HG02885 (cell line): ENCODE results near the gene SLC2A5.
"Not testable (repeated sequence)": the region's sequence is repeated elsewhere in the genome, so short reads cannot be mapped to it uniquely, and the experiment has no call there.

Experiments used
- ATAC-seq: cut with Tn5 transposase; IDR thresholded peaks from one replicate; pipeline ENCODE4 v1.9.1; 2021; ENCODE audit warnings: mild to moderate bottlenecking; ENCODE audit not compliant: unreplicated experiment, poor library complexity

SLC2A5 gene

GRCh38 chr1:9069326-9070100 is at the start of gene SLC2A5:
Gene SLC2A5, minus strand, starts transcription at chr1:9069635. Its CDS starts 99 bp downstream, at chr1:9069536.
- ATAC-seq: peak; percentile 90

- ATAC-seq: no peak
These were observed 48.8 kb upstream of the SLC2A5 start for GRCh38 chr1:9118186-9118585.

GRCh38 chr1:9115351-9116205 is 46.1 kb upstream of the SLC2A5 start:
- no peak for ATAC-seq

GRCh38 chr1:9112961-9113880 is 43.8 kb upstream of the SLC2A5 start:
- no peak for ATAC-seq

- no peak for ATAC-seq
These were observed 42.5 kb upstream of the SLC2A5 start for GRCh38 chr1:9111957-9112356.

GRCh38 chr1:9111357-9111691 is 41.9 kb upstream of the SLC2A5 start:
- ATAC-seq: no peak

GRCh38 chr1:9110669-9111356 is 41.4 kb upstream of the SLC2A5 start:
- ATAC-seq: no peak

- ATAC-seq: no peak
These were observed 38.7 kb upstream of the SLC2A5 start for GRCh38 chr1:9108056-9108665.

GRCh38 chr1:9107136-9107535 is 37.7 kb upstream of the SLC2A5 start:
- ATAC-seq: no peak

GRCh38 chr1:9106286-9106685 is 36.9 kb upstream of the SLC2A5 start:
- ATAC-seq: no peak

- ATAC-seq: no peak
These were observed 36.0 kb upstream of the SLC2A5 start for GRCh38 chr1:9105336-9105867.

- no peak for ATAC-seq
These were observed 32.2 kb upstream of the SLC2A5 start for GRCh38 chr1:9101510-9102146.

GRCh38 chr1:9100471-9101043 is 31.1 kb upstream of the SLC2A5 start:
- ATAC-seq: no peak

GRCh38 chr1:9099555-9099954 is 30.1 kb upstream of the SLC2A5 start:
- ATAC-seq: no peak

GRCh38 chr1:9097947-9098705 is 28.7 kb upstream of the SLC2A5 start:
- no peak for ATAC-seq

GRCh38 chr1:9095818-9096217 is 26.4 kb upstream of the SLC2A5 start:
- no peak for ATAC-seq

- not testable (repeated sequence) for ATAC-seq
These were observed 24.7 kb upstream of the SLC2A5 start for GRCh38 chr1:9093996-9094595.
